H9 (cell line): ENCODE results near the gene KPNA1. TPM values are rescaled to one million over a fixed set of nuclear protein-coding genes. Genes with fewer than 3 reads are reported as not detected.

Experiments used
- DNase-seq: peaks from one replicate; pipeline ENCODE4 v3.0.0-alpha.2; 2017
- H2AFZ ChIP-seq: one replicate; pipeline ENCODE4 v1.6.1; 2013; ENCODE audit warnings: mild to moderate bottlenecking, low read length, control low read depth, moderate library complexity
- H2AK5ac ChIP-seq: 2 replicates; pipeline ENCODE4 v1.6.1; 2013; ENCODE audit warnings: low read length, control low read depth, mixed read lengths; ENCODE audit not compliant: insufficient read length
- H2BK120ac ChIP-seq: one replicate; pipeline ENCODE4 v1.6.1; 2013; ENCODE audit warnings: low read depth, mild to moderate bottlenecking, low read length, control low read depth, inconsistent platforms; ENCODE audit not compliant: poor library complexity, severe bottlenecking
- H2BK12ac ChIP-seq: 2 replicates; pipeline ENCODE4 v1.6.1; 2013; ENCODE audit warnings: low read length, control low read depth, mixed read lengths, low read depth; ENCODE audit not compliant: insufficient read length
- H2BK15ac ChIP-seq: 2 replicates; pipeline ENCODE4 v1.6.1; 2013; ENCODE audit warnings: low read depth, low read length, control low read depth
- H2BK20ac ChIP-seq: one replicate; pipeline ENCODE4 v1.6.1; 2013; ENCODE audit warnings: low read depth, mild to moderate bottlenecking, low read length, control low read depth, inconsistent platforms; ENCODE audit not compliant: poor library complexity, severe bottlenecking
- H2BK5ac ChIP-seq: 2 replicates; pipeline ENCODE4 v1.6.1; 2013; ENCODE audit warnings: low read length, control low read depth, mixed read lengths; ENCODE audit not compliant: insufficient read length
- H3K14ac ChIP-seq: 2 replicates; pipeline ENCODE4 v1.6.1; 2013; ENCODE audit warnings: low read length, control low read depth; ENCODE audit not compliant: insufficient read depth
- H3K18ac ChIP-seq: 2 replicates; pipeline ENCODE4 v1.6.1; 2013; ENCODE audit warnings: low read depth, mild to moderate bottlenecking, mixed read lengths, low read length, control low read depth; ENCODE audit not compliant: insufficient read length
- H3K23ac ChIP-seq: 2 replicates; pipeline ENCODE4 v1.6.1; 2013; ENCODE audit warnings: low read length, control low read depth, mixed read lengths, low read depth; ENCODE audit not compliant: insufficient read length
- H3K23me2 ChIP-seq: 2 replicates; pipeline ENCODE4 v1.6.1; 2013; ENCODE audit warnings: low read depth, mild to moderate bottlenecking, mixed read lengths, low read length, control low read depth; ENCODE audit not compliant: insufficient read length, poor library complexity, severe bottlenecking
- H3K27ac ChIP-seq: 2 replicates; pipeline ENCODE4 v1.5.1; 2013; ENCODE audit warnings: low read length, control low read depth, mixed read lengths, low read depth; ENCODE audit not compliant: insufficient read length
- H3K27me3 ChIP-seq: 2 replicates; pipeline ENCODE4 v1.6.1; 2013; ENCODE audit warnings: low read length, control low read depth, inconsistent platforms; ENCODE audit not compliant: insufficient read depth
- H3K4ac ChIP-seq: 2 replicates; pipeline ENCODE4 v1.6.1; 2013; ENCODE audit warnings: low read depth, mild to moderate bottlenecking, control low read depth, inconsistent platforms, low read length, moderate library complexity
- H3K4me1 ChIP-seq: 2 replicates; pipeline ENCODE4 v1.6.1; 2013; ENCODE audit warnings: low read length, control low read depth, inconsistent platforms; ENCODE audit not compliant: insufficient read depth
- H3K4me2 ChIP-seq: 2 replicates; pipeline ENCODE4 v1.6.1; 2013; ENCODE audit warnings: low read length, control low read depth, mixed read lengths; ENCODE audit not compliant: insufficient read length, insufficient read depth
- H3K56ac ChIP-seq: 2 replicates; pipeline ENCODE4 v1.6.1; 2013; ENCODE audit warnings: low read depth, mild to moderate bottlenecking, mixed read lengths, low read length, control low read depth; ENCODE audit not compliant: insufficient read length
- H3K79me1 ChIP-seq: 2 replicates; pipeline ENCODE4 v1.6.1; 2013; ENCODE audit warnings: low read depth, mild to moderate bottlenecking, moderate library complexity, low read length, control low read depth, inconsistent platforms; ENCODE audit not compliant: insufficient read depth, poor library complexity, severe bottlenecking
- H3K79me2 ChIP-seq: 2 replicates; pipeline ENCODE4 v1.6.1; 2013; ENCODE audit warnings: low read length, control low read depth, inconsistent platforms; ENCODE audit not compliant: insufficient read depth
- H3K9ac ChIP-seq: 2 replicates; pipeline ENCODE4 v1.6.1; 2013; ENCODE audit warnings: low read length, control low read depth, mixed read lengths; ENCODE audit not compliant: insufficient read length; ENCODE audit errors: extremely low read depth
- H3K9me3 ChIP-seq: one replicate; pipeline ENCODE4 v1.6.1; 2013; ENCODE audit warnings: low read depth, low read length, inconsistent platforms; ENCODE audit not compliant: control insufficient read depth
- H3T11ph ChIP-seq: one replicate; pipeline ENCODE4 v1.6.1; 2013; ENCODE audit warnings: mild to moderate bottlenecking, low read length, control low read depth, inconsistent platforms
- H4K20me1 ChIP-seq: one replicate; pipeline ENCODE4 v1.6.1; 2013; ENCODE audit not compliant: control insufficient read depth, insufficient read length, insufficient read depth
- H4K5ac ChIP-seq: 2 replicates; pipeline ENCODE4 v1.6.1; 2013; ENCODE audit warnings: low read depth, mild to moderate bottlenecking, mixed read lengths, low read length, control low read depth; ENCODE audit not compliant: insufficient read length
- H4K8ac ChIP-seq: replicated peaks from 2 replicates; pipeline ENCODE4 v1.6.1; 2013; ENCODE audit warnings: low read length, control low read depth, mixed read lengths, low read depth; ENCODE audit not compliant: insufficient read length
- H4K91ac ChIP-seq: 2 replicates; pipeline ENCODE4 v1.6.1; 2013; ENCODE audit warnings: low read depth, mild to moderate bottlenecking, moderate library complexity, mixed read lengths, low read length, control low read depth; ENCODE audit not compliant: insufficient read length
- H3K27ac Mint-ChIP-seq, 3 experiments: 2 replicates in 2 of 3; 3 replicates in 1 of 3; pipeline ENCODE4 v1.8.0; 2020 to 2021; ENCODE audit warnings: mixed read lengths in 3 of 3, mild to moderate bottlenecking in 1 of 3, moderate library complexity in 1 of 3
- H3K27me3 Mint-ChIP-seq: 2 replicates; pipeline ENCODE4 v1.8.0; 2021; ENCODE audit warnings: low read depth, mild to moderate bottlenecking, moderate library complexity, mixed read lengths
- H3K36me3 Mint-ChIP-seq, 3 experiments: 2 replicates in 2 of 3; 3 replicates in 1 of 3; pipeline ENCODE4 v1.8.0; 2020 to 2021; ENCODE audit warnings: low read depth in 3 of 3, mixed read lengths in 3 of 3; ENCODE audit not compliant: insufficient read depth in 1 of 3
- H3K4me1 Mint-ChIP-seq, 2 experiments: 2 replicates each; pipeline ENCODE4 v1.8.0; 2020; ENCODE audit warnings: mixed read lengths in 2 of 2
- H3K4me3 Mint-ChIP-seq, 2 experiments: 2 replicates in 1 of 2; 3 replicates in 1 of 2; pipeline ENCODE4 v1.8.0; 2020 to 2021; ENCODE audit warnings: mild to moderate bottlenecking in 2 of 2, mixed read lengths in 2 of 2, moderate library complexity in 1 of 2
- H3K9me3 Mint-ChIP-seq, 2 experiments: 2 replicates in 1 of 2; 3 replicates in 1 of 2; pipeline ENCODE4 v1.8.0; 2020; ENCODE audit warnings: mild to moderate bottlenecking in 2 of 2, mixed read lengths in 2 of 2, moderate library complexity in 1 of 2
- WGBS: extraction: QIAGEN DNeasy Blood & Tissue Kit; methylation state at CpG from one replicate; pipeline ENCODE4 v1.1.7; 2013; ENCODE audit warnings: missing lambda C conversion rate, low lambda C conversion rate, mixed read lengths; ENCODE audit not compliant: insufficient read length; ENCODE audit errors: extremely low coverage; 5-methylcytosine and 5-hydroxymethylcytosine counted together
- total RNA-seq: library from RNA; stranded (reverse); gene quantifications from 2 replicates; pipeline ENCODE4 v1.2.1, GENCODE V29; 2021
- TF ChIP-seq, protein P1 (sequence below): fragments of 200-600 bp; sonication (generic); conservative IDR thresholded peaks from 3 replicates; pipeline ENCODE4 v1.8.0; 2021; ENCODE audit warnings: antibody characterized with exemption, mild to moderate bottlenecking

The KPNA1 gene
- total RNA-seq, 1 experiment from 2014 or later: 71.7 TPM

DNA sequence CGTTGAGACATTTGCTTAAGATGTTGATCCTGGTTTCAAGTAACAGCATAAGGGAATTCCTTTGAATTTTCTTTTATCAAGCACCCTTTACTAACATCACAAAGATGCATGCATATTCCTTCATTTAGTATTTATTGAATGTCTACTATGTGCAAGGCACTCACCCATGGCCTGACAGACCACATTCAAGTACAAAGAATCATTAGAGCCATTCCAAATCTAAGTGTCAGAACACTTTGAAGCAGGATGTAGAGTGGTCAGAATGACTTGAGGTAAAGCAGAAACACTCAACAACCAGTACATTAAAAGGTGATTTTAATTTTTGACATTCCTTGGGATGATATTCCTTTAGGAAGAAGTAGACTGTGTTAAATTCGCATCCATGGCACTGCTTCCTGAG is 92.9 kb downstream of the KPNA1 start:
- WGBS: no CpG with 5 or more reads among the region's 2 CpGs
- H4K8ac ChIP-seq: no peak overlapping the region
- no peak overlapping the region for H3K4ac ChIP-seq
- H2BK20ac ChIP-seq: no peak overlapping the region
- H3K9ac ChIP-seq: no peak overlapping the region
- no peak overlapping the region for H2BK120ac ChIP-seq
- H2AK5ac ChIP-seq: no peak overlapping the region
- no peak overlapping the region for H4K5ac ChIP-seq
- H3K79me2 ChIP-seq: no peaks in the 10 kb centered on the region
- no peak overlapping the region for H3K27ac ChIP-seq
- Mint-ChIP-seq H3K4me1 (peaks cover 2 to 5% of the 10 kb centered on the region in 2 experiments; a peak in 2 of 4 replicates), H3K27me3 (no peaks in the 10 kb centered on the region), H3K36me3 (peaks cover 0 to 28% (median 16%) of the 10 kb centered on the region in 3 experiments; a peak in 6 of 7 replicates), H3K4me3 (no peak overlapping the region), H3K9me3 (no peaks in the 10 kb centered on the region), H3K27ac (0 out of 7 replicates have a peak overlapping the region, but pooled peaks of 2 of the 3 experiments have one; percentile 12 to 24)
- no peaks in the 10 kb centered on the region for H3K23me2 ChIP-seq
- H3K4me1 ChIP-seq: no peaks in the 10 kb centered on the region
- no peaks in the 10 kb centered on the region for H3K27me3 ChIP-seq
- H4K91ac ChIP-seq: no peak overlapping the region
- H2AFZ ChIP-seq: no peak overlapping the region
- H3K4me2 ChIP-seq: no peak overlapping the region
- H3K56ac ChIP-seq: no peak overlapping the region
- no peak overlapping the region for H3T11ph ChIP-seq
- no peak overlapping the region for H3K23ac ChIP-seq
- no peaks in the 10 kb centered on the region for H4K20me1 ChIP-seq
- H3K9me3 ChIP-seq: no peaks in the 10 kb centered on the region
- no peak overlapping the region for H2BK15ac ChIP-seq
- no peak overlapping the region for H2BK5ac ChIP-seq
- TF ChIP-seq, protein P1, sequence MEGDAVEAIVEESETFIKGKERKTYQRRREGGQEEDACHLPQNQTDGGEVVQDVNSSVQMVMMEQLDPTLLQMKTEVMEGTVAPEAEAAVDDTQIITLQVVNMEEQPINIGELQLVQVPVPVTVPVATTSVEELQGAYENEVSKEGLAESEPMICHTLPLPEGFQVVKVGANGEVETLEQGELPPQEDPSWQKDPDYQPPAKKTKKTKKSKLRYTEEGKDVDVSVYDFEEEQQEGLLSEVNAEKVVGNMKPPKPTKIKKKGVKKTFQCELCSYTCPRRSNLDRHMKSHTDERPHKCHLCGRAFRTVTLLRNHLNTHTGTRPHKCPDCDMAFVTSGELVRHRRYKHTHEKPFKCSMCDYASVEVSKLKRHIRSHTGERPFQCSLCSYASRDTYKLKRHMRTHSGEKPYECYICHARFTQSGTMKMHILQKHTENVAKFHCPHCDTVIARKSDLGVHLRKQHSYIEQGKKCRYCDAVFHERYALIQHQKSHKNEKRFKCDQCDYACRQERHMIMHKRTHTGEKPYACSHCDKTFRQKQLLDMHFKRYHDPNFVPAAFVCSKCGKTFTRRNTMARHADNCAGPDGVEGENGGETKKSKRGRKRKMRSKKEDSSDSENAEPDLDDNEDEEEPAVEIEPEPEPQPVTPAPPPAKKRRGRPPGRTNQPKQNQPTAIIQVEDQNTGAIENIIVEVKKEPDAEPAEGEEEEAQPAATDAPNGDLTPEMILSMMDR: no peak
- H3K79me1 ChIP-seq: no peaks in the 10 kb centered on the region
- no peak overlapping the region for H3K14ac ChIP-seq
- no peak for DNase-seq
- no peak overlapping the region for H2BK12ac ChIP-seq
- H3K18ac ChIP-seq: no peak overlapping the region
